Left lung (tissue), 10 donors: ENCODE measurements around the gene AGMO. TPM values are rescaled to one million over a fixed set of nuclear protein-coding genes. Genes with fewer than 3 reads are reported as not detected.

Experiments
- ATAC-seq: fragments of 200-7000 bp; cut with Tn5 transposase; one replicate; pipeline ENCODE4 v1.9.1; 2020; ENCODE audit warnings: moderate library complexity
- DNase-seq, 4 donors: peaks; one replicate each; pipeline ENCODE4 v3.0.0-alpha.2; 2013 to 2020
- H3K27ac ChIP-seq, 2 donors: fragments of 200-600 bp; sonication (generic) in 1 of 2; one replicate each; pipeline versions ENCODE4 v1.5.0 to v1.8.0; 2020 to 2021
- H3K27me3 ChIP-seq, 2 donors: fragments of 200-600 bp; sonication (generic) in 1 of 2; one replicate each; pipeline versions ENCODE4 v1.5.0 to v1.8.0; 2020 to 2021
- H3K36me3 ChIP-seq, 2 donors: fragments of 200-600 bp; sonication (generic) in 1 of 2; one replicate each; pipeline versions ENCODE4 v1.5.0 to v1.8.0; 2020 to 2021
- H3K4me1 ChIP-seq, 2 donors: fragments of 200-600 bp; one replicate each; pipeline ENCODE4 v1.8.0; 2021
- H3K4me3 ChIP-seq, 2 donors: fragments of 200-600 bp; sonication (generic) in 1 of 2; one replicate each; pipeline versions ENCODE4 v1.5.0 to v1.8.0; 2020 to 2021; ENCODE audit warnings: mild to moderate bottlenecking in 1 of 2
- H3K9me3 ChIP-seq, 2 donors: fragments of 200-600 bp; sonication (generic) in 1 of 2; one replicate each; pipeline versions ENCODE4 v1.5.0 to v1.8.0; 2020 to 2021
- intact Hi-C, 2 donors: fragments of 100-400 bp; cut with DNase I; formaldehyde crosslinking; loops; one replicate each; pipeline versions ENCODE4 v1.11.2 to v1.14.2; 2022
- polyA plus RNA-seq, 6 donors: library from polyadenylated mRNA; unstranded; fragments of 120-200 nt; gene quantifications; one replicate each; pipeline ENCODE4 v1.2.1, GENCODE V29; 2013; ENCODE audit not compliant: insufficient read length in 6 of 6
- total RNA-seq, 2 donors: library from RNA; stranded (reverse); fragmentation: NEBNext Ultra II Directional; extraction: Animal tissue kit (Norgen Biotek cat#: 25700); gene quantifications; one replicate each; pipeline ENCODE4 v1.2.1, GENCODE V29; 2021
- TF ChIP-seq, protein P1 (sequence below), 2 donors: fragments of 200-600 bp; sonication (generic) in 1 of 2; IDR thresholded peaks; one replicate each; pipeline versions ENCODE4 v1.5.0 to v1.8.0; 2021; ENCODE audit warnings: antibody characterized with exemption in 2 of 2
- donor health status: DM: no; HTN: yes; CAD: no.
- donor health status: DM: no; HTN: no; CAD: no.

Gene AGMO
- total and polyA plus RNA-seq, 8 donors = 0.32 to 0.85 (median 0.42) TPM

DNA sequence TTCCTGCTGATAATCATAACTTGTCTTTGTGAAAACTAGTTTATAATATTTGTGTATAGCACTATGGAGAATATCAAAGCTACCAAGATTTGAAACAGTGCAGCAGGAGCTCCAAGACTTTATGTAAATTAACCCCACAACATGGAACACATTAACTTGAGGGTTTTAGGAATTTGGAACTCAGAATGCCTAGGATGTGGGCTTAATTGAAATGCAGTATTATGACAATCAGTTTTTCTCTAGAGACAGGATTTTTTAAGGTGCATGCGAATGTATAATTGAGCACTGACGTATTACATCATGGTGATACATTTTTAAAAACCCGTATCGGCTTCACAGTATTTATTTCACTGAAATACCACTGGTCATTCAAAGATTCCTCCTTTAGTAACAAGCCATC lies 346.2 kb downstream of the AGMO start:
- Histone ChIP-seq H3K9me3 (no peaks in the 10 kb centered on the region), H3K36me3 (no peaks in the 10 kb centered on the region), H3K27me3 (no peaks in the 10 kb centered on the region), H3K4me3 (no peak overlapping the region), H3K27ac (no peak overlapping the region), H3K4me1 (no peaks in the 10 kb centered on the region)
- TF ChIP-seq, protein P1, sequence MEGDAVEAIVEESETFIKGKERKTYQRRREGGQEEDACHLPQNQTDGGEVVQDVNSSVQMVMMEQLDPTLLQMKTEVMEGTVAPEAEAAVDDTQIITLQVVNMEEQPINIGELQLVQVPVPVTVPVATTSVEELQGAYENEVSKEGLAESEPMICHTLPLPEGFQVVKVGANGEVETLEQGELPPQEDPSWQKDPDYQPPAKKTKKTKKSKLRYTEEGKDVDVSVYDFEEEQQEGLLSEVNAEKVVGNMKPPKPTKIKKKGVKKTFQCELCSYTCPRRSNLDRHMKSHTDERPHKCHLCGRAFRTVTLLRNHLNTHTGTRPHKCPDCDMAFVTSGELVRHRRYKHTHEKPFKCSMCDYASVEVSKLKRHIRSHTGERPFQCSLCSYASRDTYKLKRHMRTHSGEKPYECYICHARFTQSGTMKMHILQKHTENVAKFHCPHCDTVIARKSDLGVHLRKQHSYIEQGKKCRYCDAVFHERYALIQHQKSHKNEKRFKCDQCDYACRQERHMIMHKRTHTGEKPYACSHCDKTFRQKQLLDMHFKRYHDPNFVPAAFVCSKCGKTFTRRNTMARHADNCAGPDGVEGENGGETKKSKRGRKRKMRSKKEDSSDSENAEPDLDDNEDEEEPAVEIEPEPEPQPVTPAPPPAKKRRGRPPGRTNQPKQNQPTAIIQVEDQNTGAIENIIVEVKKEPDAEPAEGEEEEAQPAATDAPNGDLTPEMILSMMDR (IDR thresholded peaks at IDR 0.05) = no peak
- intact Hi-C loops = no loop called here
- no peak for ATAC-seq
- DNase-seq = no peak

DNA sequence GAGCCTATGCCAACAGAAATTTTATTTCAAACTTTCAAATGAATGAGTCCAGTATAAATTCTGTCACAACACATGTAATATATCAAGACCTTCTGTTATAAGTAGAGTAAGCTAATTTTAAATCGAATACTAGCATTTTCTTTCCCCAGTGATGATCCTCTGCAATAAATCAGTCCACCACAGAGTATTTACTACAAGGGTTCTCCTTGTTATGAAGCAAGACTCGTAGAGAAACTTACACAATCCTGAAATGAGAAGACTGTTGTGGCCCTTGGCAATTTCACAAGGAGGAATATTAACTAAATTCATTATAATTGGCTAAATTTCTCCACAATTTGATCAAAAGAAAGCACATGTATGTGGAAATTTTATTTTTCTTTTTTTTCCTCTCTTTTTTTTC lies 346.8 kb downstream of the AGMO start:
- DNase-seq (no peak), ATAC-seq (no peak)
- Histone ChIP-seq H3K9me3 (no peaks in the 10 kb centered on the region), H3K36me3 (no peaks in the 10 kb centered on the region), H3K4me3 (no peak overlapping the region), H3K27ac (no peak overlapping the region), H3K27me3 (no peaks in the 10 kb centered on the region), H3K4me1 (no peaks in the 10 kb centered on the region)
- intact Hi-C loops = no loop called here
- TF ChIP-seq, protein P1 (IDR thresholded peaks at IDR 0.05) = no peak

DNA sequence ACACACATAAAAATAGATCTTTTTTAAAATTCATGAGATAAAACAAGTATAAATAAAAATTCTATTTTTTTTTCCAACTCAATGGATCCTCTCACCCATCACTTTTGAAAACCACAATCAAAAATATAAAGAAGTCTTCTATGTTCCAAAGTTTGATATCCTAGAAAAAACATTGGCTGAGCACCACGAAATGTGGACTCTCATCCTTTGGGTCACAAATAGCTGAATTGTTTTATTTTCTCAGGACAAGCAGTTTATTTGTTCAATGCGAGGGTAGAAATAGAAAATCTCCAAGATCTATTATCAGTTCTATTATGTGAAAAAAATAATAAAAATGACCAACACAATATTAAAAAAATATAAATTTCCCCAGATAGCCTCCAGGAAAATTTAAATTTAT lies 348.7 kb downstream of the AGMO start:
- H3K9me3 ChIP-seq = no peaks in the 10 kb centered on the region
- intact Hi-C loops = no loop called here
- H3K36me3 ChIP-seq = no peaks in the 10 kb centered on the region
- H3K4me1 ChIP-seq = no peaks in the 10 kb centered on the region
- no peak overlapping the region for H3K27ac ChIP-seq
- DNase-seq (no peak), ATAC-seq (no peak)
- TF ChIP-seq, protein P1 (IDR thresholded peaks at IDR 0.05) = no peak
- no peak overlapping the region for H3K4me3 ChIP-seq
- no peaks in the 10 kb centered on the region for H3K27me3 ChIP-seq

DNA sequence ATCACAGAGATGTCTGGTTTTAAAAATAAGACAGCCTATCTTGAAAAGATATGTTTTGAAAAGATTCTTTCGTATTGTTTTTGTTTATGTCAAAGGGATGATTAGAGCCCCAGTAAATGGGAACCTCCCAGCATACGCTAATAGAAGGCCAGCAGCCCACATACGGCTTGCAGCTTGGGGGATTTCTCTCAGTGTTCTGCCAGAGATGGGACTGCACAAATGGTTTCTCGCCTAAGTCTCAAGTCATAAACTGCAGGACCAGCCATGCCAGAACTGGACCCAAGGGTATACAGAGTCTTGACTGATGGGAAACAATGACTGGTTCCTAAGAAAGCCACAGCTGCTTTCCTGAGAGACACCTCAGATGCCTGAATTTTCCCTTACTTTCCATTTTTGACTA lies 352.4 kb downstream of the AGMO start:
- no peak overlapping the region for H3K4me3 ChIP-seq
- no peaks in the 10 kb centered on the region for H3K9me3 ChIP-seq
- no peaks in the 10 kb centered on the region for H3K27me3 ChIP-seq
- intact Hi-C loops = no loop called here
- no peaks in the 10 kb centered on the region for H3K4me1 ChIP-seq
- DNase-seq = no peak
- H3K27ac ChIP-seq = no peak overlapping the region
- H3K36me3 ChIP-seq = no peaks in the 10 kb centered on the region
- ATAC-seq = no peak
- TF ChIP-seq, protein P1 (IDR thresholded peaks at IDR 0.05) = no peak

DNA sequence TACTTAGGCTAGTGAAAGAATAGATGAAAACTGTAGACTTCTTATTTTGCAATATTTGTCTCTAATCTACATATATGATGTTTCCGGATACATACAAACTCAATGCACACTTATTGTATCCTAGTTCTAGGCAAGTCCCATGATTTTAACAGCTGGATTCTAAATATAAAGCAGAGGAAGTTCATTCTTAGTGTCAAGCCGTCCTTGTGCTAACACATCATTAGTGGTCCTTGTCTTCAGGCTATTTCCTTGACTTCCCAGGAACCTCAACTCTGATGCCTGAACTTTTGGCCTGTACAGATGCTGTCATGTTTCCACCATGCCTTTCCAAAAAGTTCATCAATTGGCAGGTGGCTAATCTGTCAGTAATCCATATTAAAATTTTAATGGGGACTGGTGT lies 357.4 kb downstream of the AGMO start:
- intact Hi-C loops = no loop called here
- DNase-seq (peak in 1 of 4 donors; percentile 10), ATAC-seq (no peak)
- H3K27me3 ChIP-seq = no peaks in the 10 kb centered on the region
- H3K9me3 ChIP-seq = no peaks in the 10 kb centered on the region
- H3K27ac ChIP-seq = no peak overlapping the region
- TF ChIP-seq, protein P1 (IDR thresholded peaks at IDR 0.05) = no peak
- no peaks in the 10 kb centered on the region for H3K36me3 ChIP-seq
- H3K4me1 ChIP-seq = no peaks in the 10 kb centered on the region
- H3K4me3 ChIP-seq = no peak overlapping the region
